ENCODE results near the gene RTN4RL2. TPM values are rescaled to one million over a fixed set of nuclear protein-coding genes. Genes with fewer than 3 reads are reported as not detected.

Gene RTN4RL2
- total and polyA plus RNA-seq, 9 of the 15 experiments (the other 6 are each of a cell fraction or from before 2014, with no cell fraction given): 0.06 to 1.9 (median 0.34) TPM; not detected in 4

GRCh38 chr11:57438345-57439285, 21.7 kb upstream of the RTN4RL2 start:
- H3K4me1 ChIP-seq (replicated peaks in 1 of 2; ENCODE audit: control insufficient read depth in 2 of 2, insufficient read depth in 2 of 2, low read length in 2 of 2): peaks cover under 1 to 16% of the 10 kb centered on the region in 2 experiments
- H2AFZ ChIP-seq (ENCODE audit: low read depth, low read length): no peak overlapping the region
- no peaks in the 10 kb centered on the region for H3K79me2 ChIP-seq (ENCODE audit: control insufficient read depth, insufficient read depth, low read length)
- FAIRE-seq (no peak), ATAC-seq (peak; percentile 34; the same call in 2 of the 3 replicates), DNase-seq (ENCODE audit: extremely low read depth in 1 of 4, low spot score in 3 of 4) (no peak)
- H3K27me3 ChIP-seq (ENCODE audit: control insufficient read depth in 2 of 2, insufficient read depth in 2 of 2, low read length in 2 of 2): no peaks in the 10 kb centered on the region; a peak in 1 of 5 replicates
- no peak overlapping the region; a peak in 1 of 4 replicates for H3K9ac ChIP-seq (ENCODE audit: insufficient read depth in 1 of 2, low read depth in 2 of 2, low read length in 2 of 2)
- 32% methylated on average over 12 of the region's 12 CpGs for WGBS (ENCODE audit: insufficient coverage, low coverage, missing lambda C conversion rate)
- no peaks in the 10 kb centered on the region for H4K20me1 ChIP-seq (replicated peaks; ENCODE audit: control insufficient read depth, insufficient read depth, low read length)
- BruUV-seq (replicated peaks): no TSS peak
- ChIA-PET POLR2A (no interaction called here), CTCF (ENCODE audit: low intra/inter-chr PET ratio) (no interaction called here)
- no peaks in the 10 kb centered on the region for H3K9me1 ChIP-seq (ENCODE audit: control insufficient read depth, insufficient read depth, low read length)
- no peak overlapping the region for H3K4me2 ChIP-seq (ENCODE audit: insufficient read depth, low read length)
- no peaks in the 10 kb centered on the region for H3K36me3 ChIP-seq (ENCODE audit: control insufficient read depth, insufficient read depth, low read length)
- no peak overlapping the region for H3K27ac ChIP-seq (ENCODE audit: extremely low read depth, low read depth, low read length)
- TF ChIP-seq ZNF316 (IDR thresholded peaks at IDR 0.05): peak; percentile 68
- TF ChIP-seq ZNF785 (CRISPR knock-in tag; IDR thresholded peaks at IDR 0.05): no peak
- TF ChIP-seq ZNF197 (CRISPR knock-in tag; IDR thresholded peaks at IDR 0.05; ENCODE audit: low read depth): no peak
- TF ChIP-seq RNF2 (IDR thresholded peaks at IDR 0.05): no peak
- TF ChIP-seq ZBTB9 (CRISPR knock-in tag; IDR thresholded peaks at IDR 0.05): no peak
- TF ChIP-seq LEF1 (IDR thresholded peaks at IDR 0.05): no peak
- TF ChIP-seq ZNF165 (CRISPR knock-in tag; IDR thresholded peaks at IDR 0.05; ENCODE audit: borderline replicate concordance): no peak
- peak; percentile 43 for TF ChIP-seq C11orf30 (IDR thresholded peaks at IDR 0.05; ENCODE audit: low read depth)
- no peak for TF ChIP-seq KLF6 (CRISPR knock-in tag; IDR thresholded peaks at IDR 0.05; ENCODE audit: borderline replicate concordance)
- TF ChIP-seq ASH1L (IDR thresholded peaks at IDR 0.05; ENCODE audit: borderline replicate concordance, low read depth, partially characterized antibody): no peak
- TF ChIP-seq MAFG (tag; conservative IDR thresholded peaks at IDR 0.05): peak; percentile 31; the same call in 1 of the 2 replicates
- TF ChIP-seq STAT5A (IDR thresholded peaks at IDR 0.05; ENCODE audit: borderline replicate concordance, low read length): no peak
- TF ChIP-seq KLF10 (CRISPR knock-in tag; IDR thresholded peaks at IDR 0.05): no peak
- in situ Hi-C loops (cut with MboI) (no loop called here), intact Hi-C loops (cut with micrococcal nuclease) (no loop called here)
- H3K4me3 ChIP-seq: no peak overlapping the region
- H3K9me3 ChIP-seq (replicated peaks; ENCODE audit: control insufficient read depth, insufficient read depth, low read depth, low read length): no peaks in the 10 kb centered on the region
